HG03159 (cell line): ENCODE data around the gene DYNC1LI1.
A peak's percentile ranks its signal among the peaks of the same experiment; 100 is the strongest.

Source experiments
- ATAC-seq: cut with Tn5 transposase; IDR thresholded peaks from one replicate; pipeline ENCODE4 v1.9.1; 2021; ENCODE audit warnings: mild to moderate bottlenecking, moderate library complexity; ENCODE audit not compliant: unreplicated experiment

The DYNC1LI1 gene

DNA sequence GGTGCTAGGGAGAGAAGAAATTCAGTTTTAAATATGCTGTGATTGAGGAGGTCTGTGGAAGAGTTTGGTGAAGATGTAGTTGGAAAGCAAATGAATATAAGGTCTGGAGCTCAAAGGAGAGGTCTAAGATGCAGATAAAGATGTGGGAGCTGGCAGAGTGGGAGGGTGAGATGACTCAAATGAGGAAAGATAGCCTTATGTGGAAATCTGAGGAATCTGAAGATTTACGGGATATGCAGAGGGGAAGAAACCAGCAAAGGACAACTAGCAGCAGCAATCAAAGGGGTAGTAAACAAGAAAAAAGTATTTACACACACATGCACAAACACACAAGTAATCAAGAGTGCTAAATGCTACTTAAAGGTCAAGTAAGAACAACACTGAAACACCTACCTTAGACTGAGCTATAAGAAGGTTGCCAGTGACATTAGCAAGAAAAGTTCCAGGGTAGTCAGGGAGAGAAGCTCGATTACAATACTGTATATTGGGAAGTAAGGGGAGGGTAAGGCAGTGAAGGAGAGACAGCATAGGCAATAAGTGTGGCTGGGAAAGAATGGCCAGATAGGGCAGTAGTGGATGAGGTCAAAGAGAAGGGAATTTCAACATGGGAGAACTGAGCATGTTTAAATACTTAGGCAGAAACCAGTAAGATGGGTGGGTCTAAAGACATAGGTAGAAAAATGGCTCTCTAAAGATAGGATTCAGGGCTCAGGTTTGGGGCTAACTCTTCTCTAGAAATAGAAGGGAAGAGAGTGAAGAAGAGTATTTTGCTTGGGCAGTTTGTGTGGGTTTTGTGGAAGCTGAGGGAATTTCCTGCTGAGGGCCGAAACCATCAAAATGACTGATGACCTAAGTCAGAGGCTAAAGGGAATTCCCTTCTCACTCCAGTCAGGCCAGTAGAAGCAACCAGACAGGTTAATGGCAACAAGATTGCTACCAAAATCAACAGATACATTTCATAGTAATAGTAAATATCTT lies 76.9 kb downstream of the DYNC1LI1 start:
- peak; percentile 66 for ATAC-seq

DNA sequence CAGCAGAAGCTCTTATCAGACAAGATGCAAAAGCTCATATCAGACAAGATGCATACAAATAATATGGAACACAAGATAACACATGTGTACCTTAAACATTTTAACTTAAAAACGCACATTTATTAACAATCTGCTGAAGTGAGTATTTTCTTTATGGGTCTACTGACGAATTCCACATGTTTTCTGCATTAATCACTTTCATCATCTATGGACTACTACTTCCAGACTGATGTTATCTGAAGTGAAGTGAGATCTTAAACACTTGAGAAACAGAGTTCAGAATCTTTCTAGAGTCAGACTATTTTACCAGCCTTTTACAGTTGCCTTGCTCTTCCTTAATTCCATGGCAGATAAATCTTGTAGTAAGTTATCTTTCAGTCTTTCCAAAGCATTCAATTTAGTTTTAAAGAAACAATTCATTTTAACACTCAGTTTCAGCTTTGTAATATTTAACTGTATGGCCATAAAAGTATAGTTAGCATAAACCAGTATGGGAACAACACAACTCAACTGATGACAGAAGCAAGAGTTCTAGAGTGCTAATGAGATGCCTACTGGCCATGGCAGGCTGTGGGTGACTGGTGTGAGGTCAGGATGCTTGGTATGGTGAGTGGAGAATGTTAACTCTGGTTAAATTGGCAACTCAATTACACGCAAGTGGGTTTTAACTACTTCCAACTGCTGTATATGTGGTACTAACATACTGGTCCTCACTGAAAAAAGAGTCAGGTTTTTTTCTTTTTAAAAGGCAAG lies 77.8 kb downstream of the DYNC1LI1 start:
- no peak for ATAC-seq

DNA sequence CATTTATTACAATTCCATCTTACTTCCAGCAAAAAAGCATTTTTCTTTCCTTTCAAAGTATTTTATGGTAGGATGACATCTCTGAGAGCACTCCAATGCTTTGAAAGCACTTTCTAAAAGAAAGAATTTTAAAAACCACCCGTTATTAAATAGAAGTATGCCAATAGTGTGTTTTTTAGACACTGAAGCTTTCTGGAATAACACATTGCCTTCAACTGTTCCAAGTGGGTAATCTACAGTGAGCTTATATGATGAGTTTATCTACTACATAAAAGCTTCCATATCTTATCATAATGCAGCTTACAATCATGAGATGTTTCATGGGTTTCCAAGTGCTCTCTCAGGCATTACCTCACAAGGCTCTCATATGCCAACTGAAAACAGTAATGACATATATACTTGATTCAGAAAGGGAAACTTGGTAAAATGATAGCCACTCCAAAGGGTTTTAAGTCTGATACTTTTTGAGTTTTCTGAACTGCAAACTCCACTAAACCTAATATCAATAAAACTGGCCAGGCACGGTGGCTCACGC lies 82.1 kb downstream of the DYNC1LI1 start:
- no peak for ATAC-seq

- ATAC-seq, result no peak
Observed at GRCh38 chr3:32487781-32488473, 82.7 kb downstream of the DYNC1LI1 start.

DNA sequence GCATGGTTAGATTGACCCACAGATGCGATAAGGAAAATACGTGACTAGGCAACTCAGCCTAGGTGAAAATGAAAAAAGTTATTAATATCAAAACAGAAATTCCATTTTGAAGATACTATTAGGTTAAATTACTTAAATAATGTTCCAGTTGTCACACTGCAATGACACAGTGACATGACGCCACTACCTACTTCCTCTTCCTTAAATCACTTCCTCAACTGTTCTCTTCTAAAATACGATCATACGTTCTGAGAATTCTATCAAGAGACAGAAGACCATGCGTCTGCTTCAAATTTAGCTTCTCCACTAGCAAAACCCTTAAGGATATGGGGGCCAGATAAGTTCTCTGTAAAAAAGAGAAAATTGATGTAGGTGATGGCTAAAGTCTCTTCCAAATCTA lies 86.2 kb downstream of the DYNC1LI1 start:
- ATAC-seq, result no peak

DNA sequence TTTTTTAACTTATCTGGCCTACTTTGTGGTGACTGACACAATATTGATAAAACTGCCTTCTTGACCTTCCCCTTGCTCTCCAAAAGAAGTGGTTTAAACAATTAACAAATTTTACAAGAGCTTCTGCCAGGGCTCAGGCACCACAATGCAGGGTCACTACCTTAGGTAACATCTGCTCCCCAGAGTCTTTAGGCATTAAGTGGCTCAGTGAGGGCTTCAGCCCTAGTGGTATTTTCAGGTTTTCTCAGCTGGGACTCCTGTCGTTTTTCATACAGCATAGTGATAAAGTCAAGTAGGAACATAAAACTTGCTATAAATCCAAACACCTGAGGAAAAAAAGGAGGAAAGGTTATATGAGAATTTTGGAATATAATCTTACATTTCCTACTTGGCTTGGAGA lies 86.9 kb downstream of the DYNC1LI1 start:
- ATAC-seq, result no peak

DNA sequence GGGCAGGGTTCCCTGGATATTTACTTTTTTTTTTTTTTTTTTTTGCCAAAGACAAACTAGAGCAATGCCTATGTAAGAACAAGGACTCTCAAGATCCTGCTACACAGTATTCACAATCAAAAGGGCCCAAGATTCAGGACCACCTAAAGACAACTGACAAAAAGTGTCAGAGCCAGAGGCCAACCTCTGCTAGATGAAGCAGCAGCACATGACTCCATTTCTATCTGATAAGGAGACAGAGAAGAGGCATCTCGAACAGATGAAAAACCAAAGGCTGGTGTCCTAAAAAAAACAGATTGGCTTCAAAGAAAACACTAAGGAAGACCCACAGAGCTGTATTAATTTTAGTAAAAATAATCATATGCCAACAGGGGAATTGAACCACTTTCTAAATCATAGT lies 88.0 kb downstream of the DYNC1LI1 start:
- no peak for ATAC-seq

- ATAC-seq, result no peak
Observed at GRCh38 chr3:32481791-32482631, 88.6 kb downstream of the DYNC1LI1 start.

- no peak for ATAC-seq
Observed at GRCh38 chr3:32480604-32481003, 90.1 kb downstream of the DYNC1LI1 start.
